CMK (cell line): ENCODE measurements around the gene CYP19A1.
"Not testable (repeated sequence)": the region's sequence is repeated elsewhere in the genome, so short reads cannot be mapped to it uniquely, and the experiment has no call there.

Experiments
- DNase-seq: peaks from one replicate; pipeline ENCODE4 v3.0.0-alpha.2; 2010; ENCODE audit warnings: low read depth

The CYP19A1 gene

DNA sequence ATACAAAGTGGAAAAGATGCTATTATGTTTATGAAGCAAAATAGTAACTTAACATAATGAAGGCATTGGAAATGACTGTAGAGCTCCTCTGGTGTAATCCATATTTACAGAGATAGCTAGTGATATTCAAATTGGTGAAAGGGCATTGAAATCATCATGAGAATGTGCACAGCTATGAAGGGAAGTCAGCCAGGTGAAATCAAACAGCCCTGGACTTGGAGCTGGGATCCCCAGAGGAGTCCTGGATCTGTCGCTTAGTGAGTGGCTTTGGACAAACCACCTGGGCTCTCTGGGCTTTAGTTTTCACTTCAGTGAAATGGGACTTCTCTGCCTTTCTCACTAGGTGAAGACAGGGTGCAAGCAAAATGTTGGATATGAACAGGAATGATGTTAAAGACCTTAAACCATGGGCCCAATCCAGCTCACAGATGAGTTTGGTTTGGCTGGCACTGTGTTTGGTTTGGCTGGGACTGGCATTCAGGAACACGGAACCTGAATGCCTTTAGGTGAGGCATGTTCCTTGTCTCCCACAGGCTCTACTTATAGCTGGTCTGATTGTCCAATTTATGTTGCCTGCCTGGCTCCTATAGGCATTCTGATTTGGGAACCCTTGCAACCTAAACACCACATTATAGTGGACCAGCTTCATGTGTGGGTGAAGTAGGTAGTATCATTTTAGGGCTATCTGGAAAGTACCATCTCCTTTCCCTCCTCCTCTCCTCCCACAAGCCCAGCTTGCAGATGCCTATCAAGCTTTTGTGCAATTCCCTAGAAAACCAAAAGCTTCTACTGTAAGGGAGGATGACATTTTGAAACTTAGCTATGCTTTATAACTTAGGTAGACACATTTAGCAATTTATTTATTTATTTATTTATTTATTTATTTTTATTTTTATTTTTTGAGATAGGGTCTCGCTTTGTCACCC, 133.1 kb downstream of the CYP19A1 start:
- DNase-seq: no peak

DNA sequence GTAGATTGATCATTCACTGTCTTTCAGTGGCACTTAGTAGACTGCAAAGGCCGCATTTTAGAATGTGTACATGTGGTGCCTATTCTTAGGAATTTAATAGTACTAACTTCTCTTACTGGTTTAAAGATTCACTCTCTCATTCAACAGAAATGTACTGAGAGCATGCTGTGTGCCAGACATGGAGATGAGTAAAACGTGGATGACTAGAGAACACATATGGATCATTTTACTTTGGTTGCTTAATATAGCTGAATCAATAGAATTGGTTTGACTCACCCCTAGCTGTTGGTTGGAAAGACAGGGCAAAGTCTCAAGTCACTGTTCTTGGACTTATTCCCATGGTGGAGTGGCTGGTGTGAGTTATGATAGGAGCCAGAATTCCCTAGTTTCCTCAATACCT, 134.6 kb downstream of the CYP19A1 start:
- no peak for DNase-seq

DNA sequence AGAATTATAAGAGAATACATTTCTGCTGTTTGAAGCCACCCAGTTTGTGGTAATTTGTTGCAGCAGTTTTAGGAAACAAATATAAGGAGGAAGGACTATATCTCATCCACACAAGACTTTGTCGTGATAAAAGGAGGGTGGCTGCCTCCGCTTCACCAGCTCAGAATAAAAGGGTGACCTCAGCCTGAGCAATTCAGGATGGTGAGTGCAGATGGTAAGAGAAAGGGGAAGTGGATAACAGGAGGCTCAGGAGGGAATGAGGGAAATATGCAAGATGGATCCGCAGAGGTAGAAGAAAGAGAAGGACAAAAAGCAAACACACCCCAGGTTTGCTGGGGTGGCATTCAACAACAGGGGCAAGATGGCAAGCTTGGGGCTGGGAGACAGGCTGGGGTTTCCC, 135.6 kb downstream of the CYP19A1 start:
- DNase-seq: no peak

DNA sequence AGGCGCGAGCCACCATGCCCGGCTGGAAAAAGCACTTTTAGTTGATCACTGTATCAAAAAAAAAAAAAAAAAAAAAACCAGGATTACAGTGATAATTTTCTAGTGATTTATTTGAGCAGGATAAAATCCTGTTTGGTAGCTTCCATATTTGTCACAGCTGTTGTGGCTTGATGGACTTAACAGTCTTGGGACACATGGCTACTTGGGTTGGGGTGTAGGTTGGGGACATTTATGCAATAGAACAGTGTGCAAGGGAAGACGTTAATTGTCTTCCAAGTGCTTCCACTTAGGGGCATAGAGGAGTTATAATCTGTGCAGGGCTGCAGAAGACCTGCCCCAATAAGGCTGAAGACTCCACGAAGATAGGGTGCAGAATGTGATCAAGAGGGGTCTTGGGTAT, 136.8 kb downstream of the CYP19A1 start:
- no peak for DNase-seq

- no peak for DNase-seq
These were observed 137.6 kb downstream of the CYP19A1 start for GRCh38 chr15:51200792-51201191.

- no peak for DNase-seq
These were observed 138.9 kb downstream of the CYP19A1 start for GRCh38 chr15:51199541-51199940.

- no peak for DNase-seq
These were observed 139.6 kb downstream of the CYP19A1 start for GRCh38 chr15:51198701-51199232.

- no peak for DNase-seq
These were observed 142.9 kb downstream of the CYP19A1 start for GRCh38 chr15:51195459-51195858.

GRCh38 chr15:51193979-51194378, 144.4 kb downstream of the CYP19A1 start:
- no peak for DNase-seq

DNA sequence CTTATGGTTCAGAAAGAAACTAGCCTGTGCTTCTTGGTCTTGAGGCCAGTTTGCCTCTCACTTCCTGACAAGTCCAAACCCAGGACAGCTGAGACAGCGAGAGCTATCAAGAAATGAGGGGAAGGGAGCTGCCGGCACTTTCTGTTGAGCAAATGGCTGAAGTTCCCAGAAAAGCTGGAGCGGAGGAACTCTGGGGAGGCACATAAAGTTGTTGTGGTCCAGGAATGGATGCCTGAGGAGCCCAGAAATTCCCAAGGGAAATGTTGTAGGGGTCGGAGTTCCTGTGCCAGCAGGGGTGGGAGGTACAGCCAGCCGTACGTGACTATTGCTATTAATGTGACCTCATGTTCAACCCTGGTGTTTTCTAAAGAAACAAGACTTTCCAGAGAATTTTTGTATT, 144.9 kb downstream of the CYP19A1 start:
- no peak for DNase-seq

GRCh38 chr15:51192521-51193280, 145.7 kb downstream of the CYP19A1 start:
- peak; percentile 27 for DNase-seq

- no peak for DNase-seq
These were observed 146.6 kb downstream of the CYP19A1 start for GRCh38 chr15:51191766-51192165.

- DNase-seq: no peak
These were observed 147.2 kb downstream of the CYP19A1 start for GRCh38 chr15:51191072-51191670.

GRCh38 chr15:51190424-51191068, 147.8 kb downstream of the CYP19A1 start:
- no peak for DNase-seq

- DNase-seq: no peak
These were observed 148.6 kb downstream of the CYP19A1 start for GRCh38 chr15:51189669-51190385.

DNA sequence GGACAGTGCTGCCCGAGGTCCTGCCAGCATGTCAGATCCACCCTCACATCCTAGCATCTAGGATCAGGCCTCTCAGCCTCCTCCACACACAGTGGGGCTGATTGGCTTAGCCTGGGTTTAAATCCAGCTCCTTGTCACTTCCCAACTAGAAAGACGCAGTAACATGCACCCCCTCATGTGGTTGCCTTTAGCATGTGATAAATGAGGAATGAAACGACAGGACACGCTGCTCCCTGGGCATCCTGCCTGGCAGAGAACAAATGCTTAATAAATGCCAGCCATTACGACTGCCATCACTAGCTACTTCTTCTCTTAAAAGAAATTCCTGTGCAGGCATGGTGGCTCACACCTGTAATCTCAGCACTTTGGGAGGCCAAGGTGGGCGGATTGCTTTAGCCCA, 149.6 kb downstream of the CYP19A1 start:
- DNase-seq: not testable (repeated sequence)

DNA sequence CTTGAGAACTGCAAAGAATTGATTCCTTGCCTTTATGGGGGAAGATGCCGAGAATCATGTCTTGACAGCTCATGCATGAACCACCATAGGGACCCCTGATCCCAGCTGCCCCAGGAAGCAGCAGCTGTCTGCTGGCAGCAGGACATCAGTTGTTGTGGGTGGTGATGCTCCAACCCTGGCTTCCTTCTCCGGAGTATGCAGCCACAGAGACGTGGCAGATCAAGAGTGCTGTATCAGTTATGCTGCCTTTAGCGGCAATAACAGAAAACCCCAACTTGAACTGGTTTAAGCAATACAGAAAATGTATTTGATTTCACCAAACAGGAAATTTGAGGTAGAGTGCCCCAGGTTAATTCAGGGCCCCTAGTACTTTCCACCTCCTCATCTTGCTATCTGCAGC, 151.5 kb downstream of the CYP19A1 start:
- DNase-seq: no peak

DNA sequence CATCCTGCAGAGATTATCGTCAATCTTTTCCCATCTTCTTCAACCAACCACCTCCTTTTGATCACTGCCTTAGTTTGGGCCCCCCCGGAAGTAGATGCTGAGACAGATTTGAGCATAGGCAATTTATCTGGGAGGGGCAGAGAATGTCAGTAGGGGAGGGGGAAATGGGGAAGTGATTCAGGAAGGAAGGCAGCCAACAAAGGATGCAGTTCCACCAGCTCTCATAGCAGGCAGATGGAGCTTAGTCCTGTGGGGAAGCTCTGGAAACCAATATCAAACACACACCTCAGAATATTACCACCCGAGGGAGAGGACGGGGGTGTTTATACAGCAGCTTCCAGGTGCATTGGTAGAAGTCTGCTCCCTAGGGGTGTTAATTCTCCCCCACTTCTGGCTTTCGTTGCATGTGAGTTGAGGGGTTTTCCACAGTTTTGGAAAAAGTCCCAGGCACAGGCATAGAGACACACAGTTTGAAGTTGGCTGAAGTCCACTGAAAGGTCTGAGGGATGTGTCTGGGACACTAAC, 152.2 kb downstream of the CYP19A1 start:
- no peak for DNase-seq

DNA sequence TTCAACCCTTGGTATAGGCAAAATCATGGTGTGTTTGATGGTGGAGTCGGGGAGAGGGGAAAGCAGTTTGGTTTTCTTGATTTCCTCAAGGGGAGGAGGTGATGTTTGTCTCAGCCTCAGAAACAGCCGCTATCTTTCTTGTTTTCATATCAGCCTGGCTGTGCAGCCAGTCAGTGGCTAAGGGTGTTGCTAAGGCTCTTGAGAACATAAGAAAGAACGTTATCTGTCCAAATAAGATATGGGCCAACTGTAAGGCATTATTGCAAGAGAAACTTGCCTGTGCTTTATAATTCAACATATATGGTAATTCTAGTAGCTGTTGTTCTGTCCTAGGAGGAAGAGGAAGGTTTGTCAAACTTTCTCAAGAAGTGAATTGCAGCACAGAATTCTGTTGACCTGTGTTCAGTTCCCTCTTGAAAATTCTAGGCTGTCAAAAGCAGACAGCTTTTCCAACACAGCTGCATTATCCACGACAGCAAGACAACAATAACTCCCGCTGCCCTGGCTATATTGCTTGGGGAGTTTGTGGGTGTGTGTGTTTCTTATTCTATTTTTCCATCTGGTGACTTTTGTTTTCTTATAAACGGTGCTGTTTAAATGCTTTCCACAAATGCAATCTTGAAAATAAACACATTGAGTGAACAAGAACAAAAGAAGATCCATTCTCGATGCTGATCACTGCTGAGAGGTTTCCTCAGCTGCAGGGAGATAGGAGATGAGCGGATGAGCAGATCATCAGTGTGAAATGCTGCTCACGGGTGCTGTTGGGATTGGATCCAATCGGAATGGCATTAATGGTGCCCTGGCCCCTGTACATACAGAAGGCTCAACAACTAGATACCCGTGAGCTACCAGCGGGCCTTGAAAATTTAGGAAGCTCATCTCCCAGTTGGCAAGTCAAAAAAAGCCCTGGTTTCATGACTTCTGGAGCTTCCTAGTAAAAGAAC, 152.9 kb downstream of the CYP19A1 start:
- no peak for DNase-seq

DNA sequence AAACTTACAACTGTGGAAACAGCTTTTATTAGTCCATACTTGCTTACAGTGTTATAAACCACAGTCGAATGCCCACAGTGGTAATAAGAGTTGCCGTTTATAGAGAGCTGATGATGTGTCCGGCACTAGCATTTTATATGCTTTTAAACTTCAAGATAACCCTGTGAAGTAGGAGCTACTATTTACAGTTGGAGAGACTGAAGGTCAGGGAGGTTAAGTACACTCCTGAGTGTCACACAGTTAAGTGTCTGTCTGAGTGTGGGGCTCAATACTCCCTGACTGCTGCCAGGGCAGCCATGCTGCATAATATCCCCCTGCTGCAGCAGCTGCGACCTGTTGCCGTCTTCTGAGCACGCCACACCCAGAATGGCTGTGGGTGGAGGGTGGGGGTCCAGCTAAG, 153.8 kb downstream of the CYP19A1 start:
- DNase-seq: no peak
